Stimulated activated CD8-positive, alpha-beta memory T cell treated with anti-CD3 and anti-CD28 coated beads, Interleukin-12 subunit alpha, Interleukin-12 subunit beta, amount 100 ng/mL, for 24 hours (primary cell): ENCODE results near the gene MRPS12.

Experiments used
- DNase-seq: peaks from one replicate; pipeline ENCODE4 v3.0.0-alpha.2; 2020; ENCODE audit errors: extremely low read depth

Gene MRPS12

GRCh38 chr19:38975214-38975860, 44.6 kb downstream of the MRPS12 start, which contains the start of gene FBXO17:
FBXO17 (minus strand) TSS chr19:38975742; CDS start chr19:38950319, 25,423 bp downstream.
- no peak for DNase-seq

GRCh38 chr19:38975861-38976271, 45.1 kb downstream of the MRPS12 start:
- DNase-seq = no peak

GRCh38 chr19:38977445-38978325, 46.9 kb downstream of the MRPS12 start:
- peak; percentile 27 for DNase-seq

- no peak for DNase-seq
Measured at GRCh38 chr19:38978326-38978689, 47.6 kb downstream of the MRPS12 start.

- DNase-seq = no peak
Measured at GRCh38 chr19:38979812-38980211, 49.1 kb downstream of the MRPS12 start.

- DNase-seq = no peak
Measured at GRCh38 chr19:38980583-38981374, 50.0 kb downstream of the MRPS12 start.
